Jurkat, Clone E6-1 (cell line): ENCODE measurements around the gene LAMA1.

Experiments
- DNase-seq: peaks from one replicate; pipeline ENCODE4 v3.0.0-alpha.2; 2011; ENCODE audit warnings: low read depth, low spot score
- H3K4me3 ChIP-seq: 2 replicates; pipeline ENCODE4 v1.5.1; 2011; ENCODE audit warnings: mild to moderate bottlenecking, low read length, control low read depth, moderate library complexity

The LAMA1 gene

DNA sequence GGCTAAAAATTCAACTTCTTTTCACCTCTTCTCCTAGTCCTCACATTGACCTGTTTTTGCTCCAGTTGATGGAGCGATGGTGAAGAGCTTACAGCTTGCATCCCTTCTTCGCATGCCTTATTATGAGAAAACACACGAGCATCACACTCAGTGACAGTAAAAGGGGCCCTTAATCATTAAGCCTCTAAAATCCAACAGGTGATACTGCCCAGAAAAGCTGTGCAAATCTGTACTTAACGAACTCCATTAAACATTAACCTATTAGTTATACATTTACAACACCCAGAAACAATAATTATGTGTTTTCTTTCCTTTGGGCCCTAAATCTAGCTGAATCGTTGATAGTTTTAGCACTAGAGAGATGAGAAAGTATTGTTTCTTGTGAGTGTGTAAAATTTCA, 54.8 kb downstream of the LAMA1 start:
- no peak for DNase-seq
- no peak overlapping the region for H3K4me3 ChIP-seq

DNA sequence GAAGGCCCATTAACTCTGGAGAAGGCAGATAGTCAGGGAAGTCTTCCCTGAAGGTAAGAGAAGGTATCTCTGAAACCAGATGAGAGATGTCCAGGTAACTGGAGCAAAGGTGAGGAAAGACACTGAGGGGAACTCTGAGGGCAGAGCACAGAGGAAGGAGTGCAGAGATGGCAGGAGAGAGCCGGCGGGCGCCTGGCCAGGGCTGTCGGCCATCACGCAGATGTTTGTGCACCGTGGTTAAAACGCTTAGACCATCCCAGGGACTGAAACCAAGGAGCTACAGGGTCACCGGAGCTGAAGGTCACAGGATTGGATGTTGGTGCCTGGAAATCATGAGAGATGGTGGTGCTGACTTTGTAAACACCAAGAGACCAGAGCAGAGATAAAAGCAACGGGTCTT, 55.4 kb downstream of the LAMA1 start:
- DNase-seq: no peak
- H3K4me3 ChIP-seq: no peak overlapping the region

- no peak overlapping the region for H3K4me3 ChIP-seq
- DNase-seq: no peak
These were observed 58.3 kb downstream of the LAMA1 start for GRCh38 chr18:7059276-7059675.

DNA sequence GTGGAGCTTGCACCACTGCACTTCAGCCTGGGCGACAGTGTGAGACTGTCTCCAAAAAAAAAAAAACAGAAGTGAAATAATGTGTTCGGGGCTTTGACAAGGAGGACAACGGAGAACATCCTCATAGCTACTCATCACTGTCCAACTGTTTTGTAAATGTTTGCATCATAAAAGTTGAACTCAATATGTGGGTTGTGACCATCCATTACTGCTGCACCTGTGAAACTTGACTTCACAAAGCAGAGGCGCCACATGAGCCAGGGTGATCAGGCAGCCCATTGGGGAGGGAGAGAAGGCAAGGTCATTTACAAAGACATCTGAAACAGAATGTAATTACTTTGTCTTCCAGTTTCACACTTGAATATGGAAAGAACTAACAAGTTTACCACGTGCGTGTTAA, 61.6 kb downstream of the LAMA1 start:
- DNase-seq: no peak
- no peak overlapping the region for H3K4me3 ChIP-seq

- no peak overlapping the region for H3K4me3 ChIP-seq
- no peak for DNase-seq
These were observed 67.6 kb downstream of the LAMA1 start for GRCh38 chr18:7049951-7050350.

DNA sequence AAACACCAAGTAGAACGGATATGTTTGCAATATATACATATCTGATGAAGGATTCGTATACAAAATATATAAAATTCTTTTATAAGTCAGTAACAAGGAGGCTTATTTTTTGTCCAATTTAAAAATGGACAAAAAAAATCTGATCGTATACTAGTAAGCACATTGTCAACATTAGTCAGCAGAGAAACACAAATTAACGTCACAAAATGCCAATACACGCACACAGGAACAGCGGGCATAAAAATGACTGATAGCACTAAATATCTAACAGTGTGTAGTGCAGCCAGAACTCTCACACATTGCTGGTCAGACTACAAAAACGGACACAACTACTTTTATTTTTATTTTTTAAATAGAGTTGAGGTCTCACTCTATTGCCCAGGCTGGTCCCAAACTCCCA, 69.5 kb downstream of the LAMA1 start:
- H3K4me3 ChIP-seq: no peak overlapping the region
- no peak for DNase-seq

- DNase-seq: no peak
- H3K4me3 ChIP-seq: no peak overlapping the region
These were observed 70.3 kb downstream of the LAMA1 start for GRCh38 chr18:7047336-7047735.

- no peak overlapping the region for H3K4me3 ChIP-seq
- DNase-seq: no peak
These were observed 79.2 kb downstream of the LAMA1 start for GRCh38 chr18:7038330-7038851.

DNA sequence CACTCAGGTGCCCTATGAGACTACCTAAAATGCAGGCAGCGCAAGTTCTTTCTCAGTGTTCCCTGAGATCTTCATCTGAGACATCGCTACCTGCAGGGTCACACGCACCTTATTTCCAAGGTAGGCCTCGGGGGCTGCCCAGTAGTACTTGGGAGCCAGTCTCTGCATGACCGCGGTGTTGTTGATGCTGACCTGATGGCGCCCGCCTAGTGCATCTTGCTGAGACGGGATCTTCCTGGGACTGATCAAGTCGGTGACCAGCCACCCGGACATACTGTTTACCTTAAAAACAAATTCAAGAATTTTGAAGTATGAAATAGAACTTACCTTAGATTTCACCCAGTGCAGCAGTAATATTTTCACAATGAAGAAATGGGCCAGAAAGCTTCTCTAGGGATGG, 80.1 kb downstream of the LAMA1 start:
- no peak overlapping the region for H3K4me3 ChIP-seq
- DNase-seq: no peak

- DNase-seq: no peak
- H3K4me3 ChIP-seq: no peak overlapping the region
These were observed 81.8 kb downstream of the LAMA1 start for GRCh38 chr18:7035807-7036206.

DNA sequence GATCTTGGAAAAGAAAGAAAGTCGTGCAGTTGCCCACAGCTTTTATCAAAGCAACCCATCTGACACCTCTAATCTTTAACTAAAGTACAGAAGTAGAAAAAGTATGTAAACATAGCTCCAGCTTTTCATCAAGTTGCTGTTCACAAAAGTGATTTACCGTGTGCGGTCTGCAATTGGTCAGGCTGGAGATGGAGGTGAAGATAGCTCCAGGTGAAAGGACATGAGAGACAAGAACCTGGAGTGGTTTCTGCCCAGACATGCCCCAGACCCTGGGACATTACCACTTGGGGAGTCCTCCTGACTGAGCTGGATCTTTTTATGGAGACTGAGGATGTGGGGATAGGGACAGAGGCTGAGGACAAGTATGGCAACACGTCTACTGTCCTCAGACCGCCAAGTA, 82.7 kb downstream of the LAMA1 start:
- H3K4me3 ChIP-seq: no peak overlapping the region
- no peak for DNase-seq

GRCh38 chr18:7032537-7032936, 85.1 kb downstream of the LAMA1 start:
- no peak for DNase-seq

DNA sequence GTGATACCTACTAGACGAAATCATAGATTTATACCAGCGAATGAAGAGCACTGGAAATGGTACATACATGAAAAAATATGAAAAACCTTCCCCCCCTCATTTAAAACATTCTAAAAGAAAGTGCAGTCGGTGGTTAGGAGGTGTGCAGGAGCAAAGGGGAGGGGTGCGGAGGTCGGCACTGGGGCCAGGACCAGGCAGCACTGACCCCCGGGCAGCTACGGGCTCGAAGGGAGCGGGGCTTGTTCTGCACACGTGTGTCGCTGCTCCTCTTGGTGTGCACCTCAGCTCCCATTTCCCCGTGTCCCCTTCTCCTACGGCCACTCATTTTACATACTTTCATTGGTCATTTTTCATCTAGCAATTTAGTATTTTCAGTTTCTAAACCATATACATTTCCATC, 89.0 kb downstream of the LAMA1 start:
- no peak overlapping the region for H3K4me3 ChIP-seq
- no peak for DNase-seq

More at GRCh38 chr18:7032537-7032936, 85.1 kb downstream of the LAMA1 start:
- H3K4me3 ChIP-seq: no peak overlapping the region

GRCh38 chr18:7025194-7025593, 92.4 kb downstream of the LAMA1 start:
- no peak for DNase-seq
- H3K4me3 ChIP-seq: no peak overlapping the region

- DNase-seq: no peak
- H3K4me3 ChIP-seq: no peak overlapping the region
These were observed 94.0 kb downstream of the LAMA1 start for GRCh38 chr18:7023581-7023980.

- H3K4me3 ChIP-seq: no peak overlapping the region
- DNase-seq: no peak
These were observed 94.5 kb downstream of the LAMA1 start for GRCh38 chr18:7023063-7023580.

GRCh38 chr18:7021994-7022840, 95.4 kb downstream of the LAMA1 start:
- no peak overlapping the region for H3K4me3 ChIP-seq
- peak; percentile 48 for DNase-seq

DNA sequence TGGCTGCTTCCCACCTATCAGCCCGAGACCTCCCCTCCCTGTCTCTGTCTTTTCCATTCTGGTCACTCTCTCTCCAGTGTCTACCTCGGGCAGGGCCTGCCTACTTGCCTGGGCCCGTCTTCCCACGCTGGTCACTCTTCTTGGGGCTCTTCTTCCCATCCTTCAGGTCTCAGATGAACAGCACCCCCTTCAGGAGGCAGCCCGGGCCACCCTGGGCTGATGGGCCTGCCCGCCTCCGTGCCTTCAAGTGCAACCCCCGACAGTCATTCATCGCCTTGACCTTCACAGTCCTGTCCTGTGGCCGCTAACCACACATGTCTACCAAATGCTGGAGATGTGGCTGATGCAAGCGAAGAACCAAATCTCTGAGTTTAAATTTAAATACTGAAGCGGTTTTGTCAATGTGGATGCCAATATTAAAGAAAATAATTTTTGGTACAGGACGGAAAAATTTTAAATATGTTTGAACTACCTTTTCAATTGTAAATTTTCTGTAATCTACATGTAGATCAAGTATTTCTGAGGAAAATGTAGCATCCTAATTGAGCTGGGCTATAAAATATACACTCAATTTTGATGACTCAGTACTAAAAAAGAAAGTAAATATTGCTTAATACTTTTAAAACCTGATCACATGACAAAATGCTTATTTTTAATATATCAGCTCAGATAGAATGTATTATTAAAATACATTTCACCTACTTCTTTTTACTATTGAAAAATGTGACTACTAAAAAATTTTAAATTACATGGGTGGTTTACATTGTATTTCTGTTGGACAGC, 96.4 kb downstream of the LAMA1 start:
- DNase-seq: no peak

DNA sequence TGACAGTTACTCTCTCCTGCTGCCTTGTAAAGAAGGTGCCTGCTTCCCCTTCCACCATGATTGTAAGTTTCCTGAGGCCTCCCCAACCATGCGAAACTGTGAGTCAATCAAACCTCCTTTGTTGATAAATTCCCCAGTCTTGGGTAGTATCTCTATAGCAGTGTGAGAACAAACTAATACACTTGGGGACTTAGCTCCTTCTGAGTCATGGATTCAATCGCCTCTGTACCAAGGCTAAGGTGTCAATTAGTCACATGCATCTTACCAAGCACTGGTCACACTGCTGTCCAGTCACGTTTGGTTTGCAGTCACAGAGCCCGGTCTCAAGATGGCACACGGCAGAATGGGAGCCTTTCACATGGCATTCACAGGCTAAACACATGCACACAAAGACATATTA, 100.6 kb downstream of the LAMA1 start:
- DNase-seq: no peak
- H3K4me3 ChIP-seq: no peak overlapping the region

More for the DNA sequence above, 96.4 kb downstream of the LAMA1 start:
- H3K4me3 ChIP-seq: no peak overlapping the region

GRCh38 chr18:7011142-7011541, 106.5 kb downstream of the LAMA1 start:
- no peak for DNase-seq
- no peak overlapping the region for H3K4me3 ChIP-seq
